HG03520 (cell line): ENCODE results near the gene PLA2G4A.

Experiments used
- ATAC-seq: cut with Tn5 transposase; IDR thresholded peaks from one replicate; pipeline ENCODE4 v1.9.1; 2021; ENCODE audit warnings: mild to moderate bottlenecking, moderate library complexity; ENCODE audit not compliant: unreplicated experiment

PLA2G4A gene

GRCh38 chr1:186828611-186829454 lies at the start of gene PLA2G4A:
PLA2G4A (plus strand) TSS chr1:186828949; CDS start chr1:186854355, 25,406 bp downstream.
- ATAC-seq = peak; percentile 77

- no peak for ATAC-seq
Measured at GRCh38 chr1:186780076-186780475, 48.7 kb upstream of the PLA2G4A start.

GRCh38 chr1:186781730-186782129 lies 47.0 kb upstream of the PLA2G4A start:
- ATAC-seq = no peak

- no peak for ATAC-seq
Measured at GRCh38 chr1:186782791-186783190, 46.0 kb upstream of the PLA2G4A start.

GRCh38 chr1:186783193-186783592 lies 45.6 kb upstream of the PLA2G4A start:
- no peak for ATAC-seq

DNA sequence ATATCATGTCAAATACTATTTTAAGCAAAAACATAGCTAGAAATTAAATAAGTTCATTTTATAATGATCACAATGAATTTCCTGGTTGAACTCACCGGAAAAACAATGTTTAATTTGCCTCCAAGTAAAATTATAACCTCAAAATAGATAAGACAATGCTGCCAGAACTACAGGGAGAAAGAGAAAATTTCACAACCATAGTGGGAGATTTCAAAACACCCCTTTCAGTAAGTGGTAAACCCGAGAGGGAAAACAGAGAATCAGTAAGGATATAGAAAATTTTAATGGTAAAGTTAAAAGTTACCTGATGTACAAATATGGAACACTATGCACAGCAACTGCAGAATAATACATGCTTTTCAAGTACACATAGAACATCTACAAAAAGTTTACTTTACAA lies 43.2 kb upstream of the PLA2G4A start:
- ATAC-seq = no peak

DNA sequence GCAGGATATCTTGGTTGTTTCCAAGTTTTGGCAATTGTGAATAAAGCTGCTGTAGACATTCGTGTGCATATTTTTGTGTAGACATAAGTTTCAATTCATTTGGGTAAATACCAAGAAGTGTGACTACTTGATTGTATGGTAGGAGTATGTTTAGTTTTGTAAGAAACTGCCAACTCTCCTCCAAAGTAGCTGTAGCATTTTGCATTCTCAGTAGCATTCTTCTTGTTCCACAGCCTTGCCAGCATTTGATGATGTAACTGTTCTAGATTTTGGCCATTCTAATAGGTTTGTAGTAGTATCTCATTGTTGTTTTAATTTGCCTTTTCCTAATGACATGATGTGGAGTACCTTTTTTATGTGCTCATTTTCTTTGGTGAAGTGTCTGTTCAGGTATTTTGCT lies 38.6 kb upstream of the PLA2G4A start:
- no peak for ATAC-seq

DNA sequence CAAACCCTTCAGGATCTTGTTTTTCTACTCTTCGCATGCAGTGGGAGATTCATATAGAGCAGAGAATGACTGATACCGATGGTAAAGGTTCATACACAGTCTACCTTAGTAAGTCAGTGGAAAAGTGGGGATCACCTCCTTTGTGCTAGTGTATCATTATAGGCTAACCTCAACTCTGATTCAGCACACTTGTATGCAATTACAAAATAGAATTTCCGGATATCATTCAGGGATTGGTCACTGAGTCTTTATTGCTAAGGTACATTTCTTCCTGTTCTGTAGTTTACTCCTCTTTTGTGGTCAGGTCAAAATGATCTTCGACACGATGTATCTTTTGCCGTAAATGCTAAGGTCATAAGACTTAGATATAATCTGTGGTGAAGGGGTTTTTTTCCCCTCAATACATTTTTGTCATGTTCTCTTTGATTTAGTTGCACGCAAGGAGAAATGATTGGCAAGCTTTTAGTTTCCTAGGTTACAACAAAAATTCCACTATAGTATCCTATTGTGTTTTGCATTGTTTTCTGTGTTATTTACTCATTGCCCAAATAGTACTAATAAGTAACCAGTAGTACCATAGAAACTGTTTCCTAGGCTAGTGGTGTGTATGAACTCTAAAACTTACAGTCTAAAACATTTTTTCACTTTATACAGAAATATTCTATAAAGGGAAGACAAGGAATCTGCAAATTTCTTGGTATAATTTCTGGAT lies 35.7 kb upstream of the PLA2G4A start:
- no peak for ATAC-seq

- no peak for ATAC-seq
Measured at GRCh38 chr1:186793582-186793927, 35.2 kb upstream of the PLA2G4A start.

DNA sequence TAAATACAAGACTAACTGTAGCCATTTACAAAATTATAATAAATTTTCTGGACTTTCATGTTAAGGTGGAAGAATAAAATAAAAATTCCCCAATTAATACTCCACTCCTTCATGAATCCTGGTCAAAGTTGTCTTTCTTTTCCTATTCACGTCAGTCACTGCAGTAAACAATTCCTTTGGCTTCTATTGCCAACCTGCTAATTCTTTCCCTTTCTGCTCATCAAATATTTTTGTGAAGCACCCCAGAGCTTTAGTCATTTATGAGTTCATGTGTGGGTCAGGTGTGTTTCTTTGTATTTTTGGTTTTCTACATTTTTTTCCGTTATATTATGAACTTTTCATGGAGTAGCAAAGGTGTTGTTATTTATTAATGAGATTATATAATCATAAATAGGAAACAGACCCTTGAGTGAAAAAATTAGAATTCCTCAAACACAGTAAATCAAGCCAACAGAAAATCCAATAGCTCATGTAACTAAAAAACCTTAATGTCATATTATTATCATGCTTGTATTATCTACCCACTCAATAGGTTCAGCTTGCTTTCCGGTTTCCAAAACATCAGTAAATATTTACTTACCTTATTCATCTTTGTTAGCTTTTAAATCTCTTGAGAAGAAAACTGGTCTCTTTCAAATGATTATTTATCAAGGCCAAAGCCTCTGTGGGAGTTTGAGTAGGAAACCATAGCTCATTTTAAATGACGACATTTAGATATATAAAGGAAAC lies 29.6 kb upstream of the PLA2G4A start:
- ATAC-seq = no peak

GRCh38 chr1:186799689-186800054 lies 29.1 kb upstream of the PLA2G4A start:
- peak; percentile 97 for ATAC-seq

DNA sequence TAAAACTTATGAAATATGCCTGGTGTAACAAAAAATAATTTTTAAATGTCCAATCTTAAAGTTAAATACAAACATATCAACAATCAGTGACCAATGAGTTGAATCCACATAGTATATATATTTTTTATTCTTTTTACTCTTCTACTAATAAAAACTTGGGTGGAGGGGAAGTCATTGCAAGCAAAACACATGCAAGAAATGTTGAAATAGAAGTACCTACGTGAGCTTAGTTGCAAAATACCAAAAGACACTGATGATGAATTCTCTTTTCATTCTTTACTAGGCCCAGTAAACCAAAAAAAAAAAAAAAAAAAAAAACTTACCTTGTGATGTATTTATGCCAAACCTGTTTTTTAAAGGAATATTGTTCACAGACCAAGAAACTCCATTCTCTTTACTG lies 26.4 kb upstream of the PLA2G4A start:
- no peak for ATAC-seq

- ATAC-seq = no peak
Measured at GRCh38 chr1:186804679-186805078, 24.1 kb upstream of the PLA2G4A start.

DNA sequence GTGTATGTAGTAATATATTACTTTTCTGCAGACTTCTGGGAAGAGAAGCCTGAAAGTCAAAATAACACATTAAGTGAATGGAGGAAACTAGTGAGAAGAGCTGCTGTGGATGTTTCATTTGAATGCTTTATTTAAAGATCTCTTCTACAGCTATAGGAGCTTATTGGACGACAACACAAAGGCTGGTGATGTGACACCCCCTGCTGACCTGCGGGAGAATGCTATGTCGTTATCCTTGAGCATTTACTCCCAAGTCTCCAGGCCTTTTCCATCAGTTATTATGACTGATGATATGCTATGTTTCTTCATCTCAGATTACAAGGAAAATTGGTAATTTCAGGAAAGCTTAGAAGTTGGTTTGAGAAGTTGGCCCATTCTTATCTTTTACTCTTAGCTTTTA lies 22.3 kb upstream of the PLA2G4A start:
- no peak for ATAC-seq

GRCh38 chr1:186807163-186807562 lies 21.6 kb upstream of the PLA2G4A start:
- ATAC-seq = no peak

DNA sequence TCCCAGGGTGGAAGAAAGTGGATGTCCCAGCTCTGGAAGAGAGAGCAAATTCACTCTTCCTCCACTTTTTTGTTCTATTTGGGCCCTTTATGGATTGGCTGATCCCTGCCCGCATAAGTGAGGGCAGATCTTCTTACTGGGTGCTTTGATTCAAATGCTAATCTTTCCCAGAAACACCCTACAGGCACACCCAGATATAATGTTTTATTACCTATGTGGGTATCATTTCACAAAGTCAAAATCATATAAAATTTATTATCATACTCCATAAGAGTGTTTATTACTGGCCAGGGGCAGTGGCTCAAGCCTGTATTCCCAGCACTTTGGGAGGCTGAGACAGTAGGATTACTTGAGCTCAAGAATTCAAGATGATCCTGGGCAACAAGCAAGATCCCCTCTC lies 16.9 kb upstream of the PLA2G4A start:
- ATAC-seq = no peak

- ATAC-seq = no peak
Measured at GRCh38 chr1:186812570-186812969, 16.2 kb upstream of the PLA2G4A start.

GRCh38 chr1:186813420-186813819 lies 15.3 kb upstream of the PLA2G4A start:
- no peak for ATAC-seq

DNA sequence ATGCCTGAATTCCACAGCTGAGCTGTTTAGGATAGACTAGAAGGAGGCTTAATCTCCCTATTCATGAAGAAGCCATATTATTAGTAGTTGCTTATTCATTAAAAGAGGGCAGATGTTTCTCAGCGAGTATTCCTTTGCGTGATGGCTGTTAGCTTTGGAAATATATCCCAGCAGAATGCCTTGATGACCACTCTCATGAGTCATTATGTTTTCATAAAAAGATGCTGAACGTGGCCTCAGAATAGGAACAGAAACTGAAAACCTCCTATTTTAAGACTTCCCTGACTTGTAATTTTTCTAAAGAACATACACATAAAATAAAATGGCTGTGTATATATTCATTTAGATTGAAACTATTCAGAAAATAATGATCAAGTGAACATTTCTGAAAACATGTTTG lies 9.6 kb upstream of the PLA2G4A start:
- ATAC-seq = peak; percentile 55

DNA sequence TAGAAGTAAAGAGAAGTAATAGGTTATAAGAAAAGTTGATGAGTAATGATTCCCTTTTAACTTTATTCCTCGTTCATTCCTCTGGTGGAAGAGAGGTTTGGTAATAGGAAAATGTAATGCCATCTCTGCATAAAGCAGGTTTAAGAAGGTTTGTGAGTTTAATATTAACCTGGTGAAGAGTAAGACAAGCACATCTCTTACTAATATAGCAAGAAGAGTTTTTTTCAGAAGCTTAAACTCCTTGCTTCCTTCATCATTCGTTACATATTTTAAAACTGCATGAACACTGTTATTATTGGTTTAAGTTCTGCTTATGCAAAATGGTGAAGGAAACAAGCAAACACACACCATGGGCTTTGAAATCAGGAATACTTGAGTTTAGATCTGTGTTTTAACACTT lies 9.2 kb upstream of the PLA2G4A start:
- no peak for ATAC-seq

GRCh38 chr1:186829686-186830587 lies 1.2 kb downstream of the PLA2G4A start:
- ATAC-seq = no peak
